Neural progenitor cell (in vitro differentiated cells): ENCODE data around the gene KCNH1.

Source experiments
- CTCF ChIP-seq: fragments of 200-600 bp; sonication (generic); IDR thresholded peaks from 2 replicates; pipeline ENCODE4 v1.5.1; 2017; ENCODE audit warnings: antibody characterized with exemption, mild to moderate bottlenecking
- EZH2 ChIP-seq: fragments of 200-600 bp; sonication (generic); IDR thresholded peaks from 2 replicates; pipeline ENCODE4 v1.6.1; 2017; ENCODE audit warnings: antibody characterized with exemption, mild to moderate bottlenecking, moderate library complexity

DNA sequence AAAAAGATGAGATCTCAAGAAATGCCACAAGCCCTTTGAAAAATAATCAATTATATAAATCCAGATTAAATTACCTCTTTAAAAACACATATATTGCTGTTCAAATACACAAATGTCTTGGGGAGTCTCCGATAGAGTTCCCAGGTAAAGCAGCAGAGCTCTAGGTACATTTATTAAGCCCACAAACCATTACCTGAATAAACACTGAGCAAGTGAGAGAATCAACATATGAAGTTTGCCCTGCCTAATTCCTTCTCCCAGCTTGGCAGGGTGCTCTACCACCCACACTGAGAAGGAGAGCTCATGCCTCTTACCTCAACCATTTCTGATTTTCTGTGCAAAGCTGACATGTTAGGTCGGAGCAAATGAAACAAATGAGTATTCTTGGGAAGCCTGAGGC lies 402.4 kb downstream of the KCNH1 start:
- TF ChIP-seq CTCF (no peak), EZH2 (no peak)
